GM18499 (cell line): ENCODE results near the gene ISX.
"Not testable (repeated sequence)": the region's sequence is repeated elsewhere in the genome, so short reads cannot be mapped to it uniquely, and the experiment has no call there.

Experiments used
- ATAC-seq: cut with Tn5 transposase; IDR thresholded peaks from one replicate; pipeline ENCODE4 v1.9.1; 2021; ENCODE audit warnings: moderate number of reproducible peaks; ENCODE audit not compliant: insufficient read depth, unreplicated experiment

Gene ISX

DNA sequence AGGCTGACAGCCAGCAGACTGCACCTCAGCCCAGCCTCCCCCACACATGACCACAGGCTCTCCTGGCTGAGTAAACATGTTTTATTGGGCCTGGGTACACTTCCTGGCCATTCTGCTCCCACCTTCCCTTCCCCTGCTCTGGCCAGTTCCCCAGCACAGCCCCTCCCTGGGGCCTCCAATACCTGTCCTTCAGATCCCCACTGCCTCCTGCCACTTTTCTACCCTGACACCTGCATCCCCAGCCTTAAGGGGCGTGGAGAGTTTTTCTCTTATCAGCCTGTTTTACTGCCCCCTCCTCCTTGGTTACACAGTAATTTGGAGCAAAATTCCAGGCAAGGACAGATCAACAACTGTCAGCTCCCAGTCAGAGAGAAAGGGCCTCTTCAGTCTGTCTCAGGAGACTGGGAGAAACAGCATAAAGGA, at the start of gene ISX:
ISX (plus strand) TSS at position 363 of the 423 bp plus-strand sequence. CDS start 930 bp downstream, outside the sequence.
- ATAC-seq, result no peak

- no peak for ATAC-seq
Measured at GRCh38 chr22:35016909-35017308, 49.0 kb upstream of the ISX start.

DNA sequence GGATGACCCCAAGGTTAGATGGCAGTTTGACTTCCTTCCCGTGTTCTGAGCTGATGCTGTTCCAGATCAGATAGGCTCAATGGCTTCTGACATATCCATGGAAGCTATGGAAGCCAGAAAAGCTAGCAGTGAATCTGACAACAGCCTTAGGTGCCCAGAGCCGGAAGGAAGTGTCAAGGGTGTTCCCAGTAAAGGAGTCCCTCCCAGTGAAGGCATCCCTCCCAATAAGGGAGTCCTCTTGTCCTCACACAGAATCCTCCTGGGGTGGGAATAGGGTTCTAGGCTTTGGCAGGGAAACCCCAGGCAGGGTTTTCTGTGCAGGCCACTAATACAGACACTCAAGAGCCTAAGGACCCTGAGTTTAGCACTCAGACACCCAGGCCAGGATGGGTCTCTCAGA, 47.0 kb upstream of the ISX start:
- no peak for ATAC-seq

DNA sequence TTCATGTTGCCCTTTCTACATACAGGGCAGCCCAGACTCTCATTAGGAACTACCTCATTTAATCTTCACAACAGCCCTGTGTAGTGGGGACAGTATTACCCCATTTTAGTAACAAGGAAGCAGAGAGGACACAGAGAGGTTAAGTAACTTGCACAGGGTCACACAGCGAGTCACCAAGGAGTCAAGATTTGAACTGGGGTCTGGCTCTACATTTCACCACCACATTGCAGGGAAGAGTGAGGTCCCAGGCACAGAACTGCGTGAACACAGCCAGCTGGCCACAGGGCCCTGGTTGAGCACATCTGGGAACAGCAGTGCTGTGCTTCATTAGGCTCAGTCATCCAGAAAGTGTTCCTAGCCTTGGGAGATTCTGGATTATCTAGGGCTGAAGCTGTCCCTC, 45.4 kb upstream of the ISX start:
- no peak for ATAC-seq

GRCh38 chr22:35021161-35021560, 44.8 kb upstream of the ISX start:
- no peak for ATAC-seq

DNA sequence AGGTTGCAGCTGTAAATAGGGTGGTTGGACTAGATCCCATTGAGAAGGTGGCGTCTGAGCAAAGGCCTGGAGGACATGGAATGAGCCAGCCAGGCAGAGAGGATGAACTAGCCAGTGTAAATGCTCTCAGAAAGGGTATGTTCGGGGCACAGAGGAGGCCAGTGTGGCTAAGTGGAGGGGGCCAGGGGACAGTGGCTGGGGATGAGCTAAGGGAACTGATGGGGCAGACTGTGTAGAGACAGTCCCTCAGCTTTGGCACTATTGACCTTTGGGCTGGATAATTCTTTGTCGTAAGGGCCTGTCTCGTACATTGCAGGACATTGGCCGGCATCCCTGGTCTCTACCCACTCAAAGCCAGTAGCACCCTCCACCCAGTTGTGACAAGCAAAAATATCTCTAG, 43.7 kb upstream of the ISX start:
- no peak for ATAC-seq

DNA sequence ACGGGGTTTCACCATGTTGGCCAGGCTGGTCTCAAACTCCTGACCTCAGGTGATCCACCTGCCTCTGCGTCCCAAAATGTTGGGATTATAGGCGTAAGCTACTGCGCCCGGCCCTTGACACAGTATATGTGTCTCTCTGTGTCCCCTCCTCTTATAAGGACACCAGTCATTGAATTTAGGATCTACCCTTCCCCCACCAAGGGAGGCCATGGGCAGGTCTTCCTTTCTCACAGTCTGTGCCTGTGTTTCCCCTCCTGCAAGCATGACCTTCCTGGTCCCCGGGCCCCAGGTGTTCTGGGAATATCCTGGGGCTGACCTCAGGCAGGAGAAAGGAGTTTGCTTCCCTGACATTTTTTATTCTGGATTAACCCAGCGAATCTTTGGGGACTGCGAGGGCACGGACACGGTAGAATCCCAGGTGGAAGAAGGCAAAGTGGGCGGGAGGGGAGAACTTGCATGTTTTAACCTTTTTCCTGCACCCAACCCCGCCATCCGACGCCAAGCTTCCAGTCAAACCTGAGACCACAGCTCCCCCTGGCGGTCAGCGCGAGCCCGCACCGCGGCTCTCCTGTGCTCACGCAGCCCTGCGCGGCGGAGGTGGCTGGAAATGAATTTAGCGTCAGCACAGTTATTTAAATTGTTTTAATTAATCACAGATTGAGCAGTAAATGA, 42.1 kb upstream of the ISX start:
- no peak for ATAC-seq

DNA sequence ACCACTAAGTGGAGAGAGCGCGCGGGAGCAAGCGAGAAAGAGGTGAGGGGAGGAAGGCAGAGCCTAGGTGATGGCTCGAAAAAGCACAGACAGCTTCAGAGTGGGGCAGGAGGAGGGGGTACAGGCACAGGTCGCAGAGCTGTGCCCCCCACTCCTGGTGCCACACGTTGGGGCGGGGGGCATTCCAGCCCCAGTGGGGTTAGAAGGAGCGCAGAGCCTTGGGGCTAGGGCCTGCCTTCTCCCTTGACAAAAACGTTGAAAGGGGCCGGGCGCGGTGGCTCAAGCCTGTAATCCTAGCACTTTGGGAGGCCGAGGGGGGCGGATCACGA, 41.6 kb upstream of the ISX start:
- no peak for ATAC-seq

- not testable (repeated sequence) for ATAC-seq
Measured at GRCh38 chr22:35030112-35030511, 35.8 kb upstream of the ISX start.

DNA sequence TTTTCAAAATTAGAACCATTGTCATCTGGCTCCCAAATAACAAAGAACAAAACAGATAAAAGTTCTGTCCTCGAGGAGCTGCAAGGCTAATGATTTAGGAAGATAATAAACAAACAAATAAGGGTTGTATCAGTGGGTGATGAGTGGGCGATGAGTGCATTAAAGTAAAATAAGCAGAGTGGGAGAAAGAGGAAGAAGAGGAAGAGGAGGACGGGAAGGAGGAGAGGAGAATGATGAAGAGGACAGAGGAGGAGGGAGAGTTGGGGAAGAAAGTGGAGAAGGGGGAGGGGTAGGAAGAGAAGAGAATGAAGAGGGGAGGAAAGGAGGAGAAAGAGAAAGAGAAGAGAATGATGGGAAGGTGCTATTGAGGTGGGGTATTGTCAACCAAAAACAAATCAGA, 33.4 kb upstream of the ISX start:
- no peak for ATAC-seq

DNA sequence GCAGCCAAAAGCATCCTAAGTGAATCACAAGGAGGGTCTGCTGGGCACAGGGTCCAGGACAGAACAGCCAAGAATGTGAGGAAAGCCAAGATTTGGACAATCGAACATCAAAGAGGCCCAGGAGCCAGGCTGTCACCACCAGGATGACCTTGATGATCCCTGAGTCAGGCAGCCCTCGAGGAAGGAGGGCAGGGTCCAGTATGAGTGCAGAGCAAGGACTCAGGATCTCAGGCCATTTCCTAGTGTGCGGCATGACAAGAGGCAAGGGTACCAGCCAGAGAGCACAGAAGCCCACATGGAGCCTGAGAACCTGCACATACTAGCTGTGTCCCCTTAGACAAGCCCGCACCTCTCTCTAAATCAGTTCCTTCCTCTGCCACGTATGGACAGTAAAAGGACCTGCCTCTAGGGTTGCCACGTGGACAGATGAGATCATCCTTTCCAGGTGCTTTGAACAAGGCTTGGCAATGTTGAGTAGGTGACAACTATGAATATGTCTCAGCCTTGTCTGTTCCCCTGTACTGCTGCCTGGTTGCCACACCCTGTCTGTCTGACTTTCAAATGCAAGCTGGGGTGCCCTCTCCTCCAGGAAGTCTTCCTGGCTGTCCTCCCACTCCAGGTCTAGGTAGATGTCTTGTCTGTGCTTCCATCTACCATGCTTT, 32.2 kb upstream of the ISX start:
- no peak for ATAC-seq

- ATAC-seq, result no peak
Measured at GRCh38 chr22:35034963-35035362, 31.0 kb upstream of the ISX start.

DNA sequence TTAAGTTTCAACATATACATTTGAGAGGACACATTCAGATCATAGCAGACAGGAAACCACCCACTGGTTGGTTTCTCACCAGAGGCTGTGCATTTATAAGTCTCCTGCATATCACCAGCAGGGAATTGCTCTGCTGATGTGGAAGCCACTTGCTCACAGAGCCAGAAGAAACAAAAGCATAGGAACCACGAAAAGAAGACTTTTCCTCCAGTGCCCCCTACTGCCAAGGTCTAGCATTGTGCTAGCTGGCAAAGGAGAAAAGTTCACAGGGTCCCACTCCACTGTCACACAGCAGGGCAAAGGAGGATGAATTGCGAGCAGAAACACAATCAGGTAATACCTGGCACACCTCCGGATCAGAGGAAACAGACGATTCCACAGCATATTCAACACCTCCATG, 28.9 kb upstream of the ISX start:
- no peak for ATAC-seq

- no peak for ATAC-seq
Measured at GRCh38 chr22:35039625-35040024, 26.3 kb upstream of the ISX start.

DNA sequence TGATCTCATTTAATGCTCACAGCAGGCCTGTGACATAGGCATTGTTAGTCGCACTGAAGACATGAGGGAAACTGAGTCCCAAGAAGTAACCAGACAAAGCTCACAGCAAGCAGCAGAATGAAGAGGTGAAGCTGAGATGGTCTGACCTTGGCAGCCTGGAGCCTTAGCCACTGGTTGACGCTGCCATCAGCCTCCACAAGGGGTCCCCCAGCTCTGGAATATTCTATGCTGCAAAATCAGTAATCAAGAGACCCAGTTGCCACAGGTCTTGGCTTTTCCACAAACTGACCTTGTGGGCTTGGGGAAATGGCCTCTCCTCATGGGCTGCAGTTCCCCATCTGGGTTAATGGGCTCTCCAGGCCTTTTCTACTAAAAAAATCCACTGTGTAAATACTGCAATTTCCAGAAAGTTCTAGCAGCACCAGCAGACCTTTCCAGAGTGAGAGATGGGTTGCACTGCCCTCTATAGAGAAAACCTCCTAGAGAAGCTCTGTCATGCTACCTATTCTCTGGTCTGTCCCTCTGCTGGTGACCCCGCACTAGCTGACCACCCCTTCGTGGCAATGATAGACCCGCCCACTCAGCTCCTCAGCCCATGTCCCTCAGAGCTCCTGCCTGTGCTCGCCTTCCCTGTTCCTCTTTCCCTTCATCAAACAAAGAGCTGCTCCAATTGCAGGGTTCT, 22.6 kb upstream of the ISX start:
- no peak for ATAC-seq

GRCh38 chr22:35043934-35044319, 22.0 kb upstream of the ISX start:
- ATAC-seq, result no peak

DNA sequence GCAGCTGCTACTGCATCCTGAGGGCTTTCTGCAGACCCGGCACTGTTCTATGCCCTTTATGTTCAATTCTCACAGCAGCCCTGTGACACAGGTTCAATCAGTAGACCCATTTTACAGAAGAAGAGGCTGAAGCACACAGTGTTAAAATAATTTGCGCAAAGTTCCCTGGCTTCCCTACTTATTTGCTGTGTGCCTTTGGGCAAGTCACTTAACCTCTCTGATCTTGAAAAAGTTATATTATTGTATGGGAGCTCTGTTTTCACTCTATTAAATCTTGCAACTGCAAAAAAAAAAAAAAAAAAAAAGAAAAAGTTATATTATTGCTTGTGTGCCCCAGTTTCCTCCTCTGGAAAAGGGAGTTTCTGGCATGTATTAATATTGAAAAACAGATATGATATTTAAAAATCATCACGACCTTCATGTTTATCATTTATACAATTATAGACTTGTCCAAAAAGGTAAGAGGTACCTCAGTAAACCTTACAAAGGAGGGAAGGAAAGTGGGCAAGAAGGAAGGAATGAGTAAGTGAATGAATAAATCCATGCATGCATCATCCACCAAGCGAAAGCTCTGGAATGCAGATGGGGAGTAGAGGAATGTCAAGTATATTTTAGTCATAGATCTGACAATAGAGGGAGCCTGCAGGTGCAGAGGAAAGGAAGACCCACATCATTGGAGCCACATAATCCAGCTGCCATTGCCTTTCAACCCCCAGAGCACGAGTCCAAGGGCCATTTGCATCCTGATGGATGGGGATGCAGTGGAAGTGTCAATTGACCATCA, 21.2 kb upstream of the ISX start:
- ATAC-seq, result no peak

- ATAC-seq, result no peak
Measured at GRCh38 chr22:35045451-35045850, 20.5 kb upstream of the ISX start.

GRCh38 chr22:35046744-35047462, 19.1 kb upstream of the ISX start:
- ATAC-seq, result no peak

GRCh38 chr22:35050038-35050437, 15.9 kb upstream of the ISX start:
- not testable (repeated sequence) for ATAC-seq
